H9 (cell line): ENCODE measurements around the gene NLRC3. TPM values are rescaled to one million over a fixed set of nuclear protein-coding genes. Genes with fewer than 3 reads are reported as not detected.

Source experiments
- DNase-seq: peaks from one replicate; pipeline ENCODE4 v3.0.0-alpha.2; 2017
- H2AFZ ChIP-seq: one replicate; pipeline ENCODE4 v1.6.1; 2013; ENCODE audit warnings: mild to moderate bottlenecking, low read length, control low read depth, moderate library complexity
- H2AK5ac ChIP-seq: 2 replicates; pipeline ENCODE4 v1.6.1; 2013; ENCODE audit warnings: low read length, control low read depth, mixed read lengths; ENCODE audit not compliant: insufficient read length
- H2BK120ac ChIP-seq: one replicate; pipeline ENCODE4 v1.6.1; 2013; ENCODE audit warnings: low read depth, mild to moderate bottlenecking, low read length, control low read depth, inconsistent platforms; ENCODE audit not compliant: poor library complexity, severe bottlenecking
- H2BK12ac ChIP-seq: 2 replicates; pipeline ENCODE4 v1.6.1; 2013; ENCODE audit warnings: low read length, control low read depth, mixed read lengths, low read depth; ENCODE audit not compliant: insufficient read length
- H2BK15ac ChIP-seq: 2 replicates; pipeline ENCODE4 v1.6.1; 2013; ENCODE audit warnings: low read depth, low read length, control low read depth
- H2BK20ac ChIP-seq: one replicate; pipeline ENCODE4 v1.6.1; 2013; ENCODE audit warnings: low read depth, mild to moderate bottlenecking, low read length, control low read depth, inconsistent platforms; ENCODE audit not compliant: poor library complexity, severe bottlenecking
- H2BK5ac ChIP-seq: 2 replicates; pipeline ENCODE4 v1.6.1; 2013; ENCODE audit warnings: low read length, control low read depth, mixed read lengths; ENCODE audit not compliant: insufficient read length
- H3K14ac ChIP-seq: 2 replicates; pipeline ENCODE4 v1.6.1; 2013; ENCODE audit warnings: low read length, control low read depth; ENCODE audit not compliant: insufficient read depth
- H3K18ac ChIP-seq: 2 replicates; pipeline ENCODE4 v1.6.1; 2013; ENCODE audit warnings: low read depth, mild to moderate bottlenecking, mixed read lengths, low read length, control low read depth; ENCODE audit not compliant: insufficient read length
- H3K23ac ChIP-seq: 2 replicates; pipeline ENCODE4 v1.6.1; 2013; ENCODE audit warnings: low read length, control low read depth, mixed read lengths, low read depth; ENCODE audit not compliant: insufficient read length
- H3K23me2 ChIP-seq: 2 replicates; pipeline ENCODE4 v1.6.1; 2013; ENCODE audit warnings: low read depth, mild to moderate bottlenecking, mixed read lengths, low read length, control low read depth; ENCODE audit not compliant: insufficient read length, poor library complexity, severe bottlenecking
- H3K27ac ChIP-seq: 2 replicates; pipeline ENCODE4 v1.5.1; 2013; ENCODE audit warnings: low read length, control low read depth, mixed read lengths, low read depth; ENCODE audit not compliant: insufficient read length
- H3K27me3 ChIP-seq: 2 replicates; pipeline ENCODE4 v1.6.1; 2013; ENCODE audit warnings: low read length, control low read depth, inconsistent platforms; ENCODE audit not compliant: insufficient read depth
- H3K4ac ChIP-seq: 2 replicates; pipeline ENCODE4 v1.6.1; 2013; ENCODE audit warnings: low read depth, mild to moderate bottlenecking, control low read depth, inconsistent platforms, low read length, moderate library complexity
- H3K4me1 ChIP-seq: 2 replicates; pipeline ENCODE4 v1.6.1; 2013; ENCODE audit warnings: low read length, control low read depth, inconsistent platforms; ENCODE audit not compliant: insufficient read depth
- H3K4me2 ChIP-seq: 2 replicates; pipeline ENCODE4 v1.6.1; 2013; ENCODE audit warnings: low read length, control low read depth, mixed read lengths; ENCODE audit not compliant: insufficient read length, insufficient read depth
- H3K56ac ChIP-seq: 2 replicates; pipeline ENCODE4 v1.6.1; 2013; ENCODE audit warnings: low read depth, mild to moderate bottlenecking, mixed read lengths, low read length, control low read depth; ENCODE audit not compliant: insufficient read length
- H3K79me1 ChIP-seq: 2 replicates; pipeline ENCODE4 v1.6.1; 2013; ENCODE audit warnings: low read depth, mild to moderate bottlenecking, moderate library complexity, low read length, control low read depth, inconsistent platforms; ENCODE audit not compliant: insufficient read depth, poor library complexity, severe bottlenecking
- H3K79me2 ChIP-seq: 2 replicates; pipeline ENCODE4 v1.6.1; 2013; ENCODE audit warnings: low read length, control low read depth, inconsistent platforms; ENCODE audit not compliant: insufficient read depth
- H3K9ac ChIP-seq: 2 replicates; pipeline ENCODE4 v1.6.1; 2013; ENCODE audit warnings: low read length, control low read depth, mixed read lengths; ENCODE audit not compliant: insufficient read length; ENCODE audit errors: extremely low read depth
- H3K9me3 ChIP-seq: one replicate; pipeline ENCODE4 v1.6.1; 2013; ENCODE audit warnings: low read depth, low read length, inconsistent platforms; ENCODE audit not compliant: control insufficient read depth
- H3T11ph ChIP-seq: one replicate; pipeline ENCODE4 v1.6.1; 2013; ENCODE audit warnings: mild to moderate bottlenecking, low read length, control low read depth, inconsistent platforms
- H4K20me1 ChIP-seq: one replicate; pipeline ENCODE4 v1.6.1; 2013; ENCODE audit not compliant: control insufficient read depth, insufficient read length, insufficient read depth
- H4K5ac ChIP-seq: 2 replicates; pipeline ENCODE4 v1.6.1; 2013; ENCODE audit warnings: low read depth, mild to moderate bottlenecking, mixed read lengths, low read length, control low read depth; ENCODE audit not compliant: insufficient read length
- H4K8ac ChIP-seq: replicated peaks from 2 replicates; pipeline ENCODE4 v1.6.1; 2013; ENCODE audit warnings: low read length, control low read depth, mixed read lengths, low read depth; ENCODE audit not compliant: insufficient read length
- H4K91ac ChIP-seq: 2 replicates; pipeline ENCODE4 v1.6.1; 2013; ENCODE audit warnings: low read depth, mild to moderate bottlenecking, moderate library complexity, mixed read lengths, low read length, control low read depth; ENCODE audit not compliant: insufficient read length
- H3K27ac Mint-ChIP-seq, 3 experiments: 2 replicates in 2 of 3; 3 replicates in 1 of 3; pipeline ENCODE4 v1.8.0; 2020 to 2021; ENCODE audit warnings: mixed read lengths in 3 of 3, mild to moderate bottlenecking in 1 of 3, moderate library complexity in 1 of 3
- H3K27me3 Mint-ChIP-seq: 2 replicates; pipeline ENCODE4 v1.8.0; 2021; ENCODE audit warnings: low read depth, mild to moderate bottlenecking, moderate library complexity, mixed read lengths
- H3K36me3 Mint-ChIP-seq, 3 experiments: 2 replicates in 2 of 3; 3 replicates in 1 of 3; pipeline ENCODE4 v1.8.0; 2020 to 2021; ENCODE audit warnings: low read depth in 3 of 3, mixed read lengths in 3 of 3; ENCODE audit not compliant: insufficient read depth in 1 of 3
- H3K4me1 Mint-ChIP-seq, 2 experiments: 2 replicates each; pipeline ENCODE4 v1.8.0; 2020; ENCODE audit warnings: mixed read lengths in 2 of 2
- H3K4me3 Mint-ChIP-seq, 2 experiments: 2 replicates in 1 of 2; 3 replicates in 1 of 2; pipeline ENCODE4 v1.8.0; 2020 to 2021; ENCODE audit warnings: mild to moderate bottlenecking in 2 of 2, mixed read lengths in 2 of 2, moderate library complexity in 1 of 2
- H3K9me3 Mint-ChIP-seq, 2 experiments: 2 replicates in 1 of 2; 3 replicates in 1 of 2; pipeline ENCODE4 v1.8.0; 2020; ENCODE audit warnings: mild to moderate bottlenecking in 2 of 2, mixed read lengths in 2 of 2, moderate library complexity in 1 of 2
- WGBS: extraction: QIAGEN DNeasy Blood & Tissue Kit; methylation state at CpG from one replicate; pipeline ENCODE4 v1.1.7; 2013; ENCODE audit warnings: missing lambda C conversion rate, low lambda C conversion rate, mixed read lengths; ENCODE audit not compliant: insufficient read length; ENCODE audit errors: extremely low coverage; 5-methylcytosine and 5-hydroxymethylcytosine counted together
- total RNA-seq: library from RNA; stranded (reverse); gene quantifications from 2 replicates; pipeline ENCODE4 v1.2.1, GENCODE V29; 2021
- TF ChIP-seq, protein P1 (sequence below): fragments of 200-600 bp; sonication (generic); conservative IDR thresholded peaks from 3 replicates; pipeline ENCODE4 v1.8.0; 2021; ENCODE audit warnings: antibody characterized with exemption, mild to moderate bottlenecking

The NLRC3 gene
- total RNA-seq, 1 experiment from 2014 or later = 0.44 TPM

DNA sequence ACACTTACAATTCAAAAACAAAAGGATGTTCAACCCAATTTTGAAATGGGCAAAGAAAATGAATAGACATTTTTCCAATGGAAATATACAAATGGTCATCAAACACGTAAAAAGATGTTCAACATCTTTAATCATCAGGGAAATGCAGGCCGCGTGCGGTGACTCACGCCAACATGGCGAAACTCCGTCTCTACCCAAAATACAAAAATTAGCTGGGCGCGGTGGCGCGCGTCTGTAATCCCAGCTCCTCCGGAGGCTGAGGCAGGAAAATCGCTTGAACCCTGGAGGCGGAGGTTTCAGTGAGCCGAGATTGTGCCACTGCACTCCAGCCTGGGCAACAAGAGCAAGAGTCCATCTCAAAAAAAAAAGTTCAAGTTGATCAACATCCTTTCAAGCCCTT lies 78.2 kb downstream of the NLRC3 start:
- H3K4me1 Mint-ChIP-seq = peaks cover 12 to 18% of the 10 kb centered on the region in 2 experiments

More for the DNA sequence above, 78.2 kb downstream of the NLRC3 start:
- WGBS = no CpG with 5 or more reads among the region's 16 CpGs
- no peak for DNase-seq
- Histone ChIP-seq H3K79me2 (no peaks in the 10 kb centered on the region), H3K18ac (no peak overlapping the region), H3K4me1 (no peaks in the 10 kb centered on the region; the same call in 1 of the 2 replicates), H2BK15ac (no peak overlapping the region), H3K27me3 (no peaks in the 10 kb centered on the region), H2BK5ac (no peak overlapping the region), H3K14ac (no peak overlapping the region), H3K56ac (no peak overlapping the region), H2AK5ac (no peak overlapping the region), H2BK20ac (no peak overlapping the region), H3K9me3 (no peaks in the 10 kb centered on the region), H2AFZ (no peak overlapping the region), H2BK12ac (no peak overlapping the region), H2BK120ac (no peak overlapping the region), H3K27ac (no peak overlapping the region), H3K79me1 (no peaks in the 10 kb centered on the region), H3K4ac (no peak overlapping the region), H3K4me2 (no peak overlapping the region), H3K23ac (no peak overlapping the region), H3T11ph (no peak overlapping the region), H3K9ac (no peak overlapping the region), H4K5ac (no peak overlapping the region), H4K8ac (no peak overlapping the region), H4K20me1 (no peaks in the 10 kb centered on the region), H4K91ac (no peak overlapping the region), H3K23me2 (peaks cover 4% of the 10 kb centered on the region)
- no peaks in the 10 kb centered on the region for H3K36me3 Mint-ChIP-seq
- no peak overlapping the region for H3K4me3 Mint-ChIP-seq
- H3K27ac Mint-ChIP-seq = no peak overlapping the region
- no peaks in the 10 kb centered on the region for H3K9me3 Mint-ChIP-seq
- TF ChIP-seq, protein P1, sequence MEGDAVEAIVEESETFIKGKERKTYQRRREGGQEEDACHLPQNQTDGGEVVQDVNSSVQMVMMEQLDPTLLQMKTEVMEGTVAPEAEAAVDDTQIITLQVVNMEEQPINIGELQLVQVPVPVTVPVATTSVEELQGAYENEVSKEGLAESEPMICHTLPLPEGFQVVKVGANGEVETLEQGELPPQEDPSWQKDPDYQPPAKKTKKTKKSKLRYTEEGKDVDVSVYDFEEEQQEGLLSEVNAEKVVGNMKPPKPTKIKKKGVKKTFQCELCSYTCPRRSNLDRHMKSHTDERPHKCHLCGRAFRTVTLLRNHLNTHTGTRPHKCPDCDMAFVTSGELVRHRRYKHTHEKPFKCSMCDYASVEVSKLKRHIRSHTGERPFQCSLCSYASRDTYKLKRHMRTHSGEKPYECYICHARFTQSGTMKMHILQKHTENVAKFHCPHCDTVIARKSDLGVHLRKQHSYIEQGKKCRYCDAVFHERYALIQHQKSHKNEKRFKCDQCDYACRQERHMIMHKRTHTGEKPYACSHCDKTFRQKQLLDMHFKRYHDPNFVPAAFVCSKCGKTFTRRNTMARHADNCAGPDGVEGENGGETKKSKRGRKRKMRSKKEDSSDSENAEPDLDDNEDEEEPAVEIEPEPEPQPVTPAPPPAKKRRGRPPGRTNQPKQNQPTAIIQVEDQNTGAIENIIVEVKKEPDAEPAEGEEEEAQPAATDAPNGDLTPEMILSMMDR = no peak
- H3K27me3 Mint-ChIP-seq = peaks cover 10% of the 10 kb centered on the region; the same call in 1 of the 2 replicates
